HepG2 (cell line): ENCODE results near the gene MBLAC1. TPM values are rescaled to one million over a fixed set of nuclear protein-coding genes. Genes with fewer than 3 reads are reported as not detected.

Experiments
- CBFB ChIP-seq: sonication (generic); formaldehyde crosslinking; IDR thresholded peaks from 2 replicates; pipeline ENCODE4 v1.4.0; 2020; ENCODE audit warnings: missing genetic modification reagents
- FLYWCH1 ChIP-seq: sonication (generic); formaldehyde crosslinking; IDR thresholded peaks from 2 replicates; pipeline ENCODE4 v1.8.1; 2023; ENCODE audit warnings: mild to moderate bottlenecking, missing genetic modification reagents
- FOSL1 ChIP-seq: sonication (generic); formaldehyde crosslinking; IDR thresholded peaks from 2 replicates; pipeline ENCODE4 v1.9.0; 2021; ENCODE audit warnings: missing genetic modification reagents, borderline replicate concordance
- KLF15 ChIP-seq: sonication (generic); formaldehyde crosslinking; IDR thresholded peaks from 2 replicates; pipeline ENCODE4 v1.8.1; 2023; ENCODE audit warnings: borderline replicate concordance, mild to moderate bottlenecking, inconsistent platforms, missing genetic modification reagents, mixed read lengths
- MED8 ChIP-seq: sonication (generic); formaldehyde crosslinking; IDR thresholded peaks from 2 replicates; pipeline ENCODE4 v1.8.1; 2023; ENCODE audit warnings: mild to moderate bottlenecking, missing genetic modification reagents; ENCODE audit not compliant: insufficient replicate concordance
- TFE3 ChIP-seq: IDR thresholded peaks from 2 replicates; pipeline ENCODE4 v1.6.1; 2016
- TGIF2 ChIP-seq: IDR thresholded peaks from 2 replicates; pipeline ENCODE4 v1.6.1; 2016; ENCODE audit warnings: control low read depth, missing compliant biosample characterization
- ZMYM2 ChIP-seq: sonication (generic); formaldehyde crosslinking; IDR thresholded peaks from 2 replicates; pipeline ENCODE4 v1.8.0; 2022; ENCODE audit warnings: mild to moderate bottlenecking, missing genetic modification reagents
- ZNF501 ChIP-seq: sonication (generic); formaldehyde crosslinking; IDR thresholded peaks from 2 replicates; pipeline ENCODE4 v1.5.1; 2020; ENCODE audit warnings: mild to moderate bottlenecking, moderate library complexity, missing genetic modification reagents
- ZNF547 ChIP-seq: sonication (generic); formaldehyde crosslinking; IDR thresholded peaks from 2 replicates; pipeline ENCODE4 v1.5.1; 2020; ENCODE audit warnings: mild to moderate bottlenecking, missing genetic modification reagents
- ZSCAN12 ChIP-seq: sonication (generic); formaldehyde crosslinking; IDR thresholded peaks from 2 replicates; pipeline ENCODE4 v1.9.0; 2021; ENCODE audit warnings: mild to moderate bottlenecking, missing genetic modification reagents
- polyA plus RNA-seq, 8 experiments: library from polyadenylated mRNA; depleted of rRNA in 3 of 8; stranded (reverse) in 7 of 8; unstranded in 1 of 8; fragments of >200 nt; fragmentation: Illumina TruSeq in 4 of 8; extraction: Trizol in 4 of 8; gene quantifications; 2 replicates each; pipeline versions ENCODE4 v1.2.1 to v1.2.3, GENCODE V29; 2011 to 2016; ENCODE audit warnings: low read depth in 4 of 8, missing spikeins in 1 of 8, mixed read lengths in 1 of 8; ENCODE audit not compliant: insufficient read depth in 1 of 8
- total RNA-seq, 5 experiments: library from RNA; depleted of rRNA; stranded (reverse); fragments of >200 nt; fragmentation: Illumina TruSeq; extraction: Trizol; gene quantifications; 2 replicates each; pipeline ENCODE4 v1.2.3, GENCODE V29; 2016; ENCODE audit warnings: low read depth in 1 of 5
- TF ChIP-seq, protein P1 (sequence below): IDR thresholded peaks from 2 replicates; pipeline ENCODE4 v1.6.1; 2016; ENCODE audit warnings: missing biosample characterization, missing genetic modification reagents, low read depth
- TF ChIP-seq, protein P2 (sequence below): sonication (generic); formaldehyde crosslinking; IDR thresholded peaks from 2 replicates; pipeline ENCODE4 v1.8.0; 2022; ENCODE audit warnings: missing genetic modification reagents, mild to moderate bottlenecking, moderate library complexity, borderline replicate concordance
- TF ChIP-seq, protein P3 (sequence below): sonication (generic); formaldehyde crosslinking; conservative IDR thresholded peaks from 2 replicates; pipeline ENCODE4 v1.4.0; 2020; ENCODE audit warnings: missing genetic modification reagents
- TF ChIP-seq, protein P4 (sequence below): sonication (generic); formaldehyde crosslinking; conservative IDR thresholded peaks from 2 replicates; pipeline ENCODE4 v1.5.0; 2020; ENCODE audit warnings: missing genetic modification reagents
- TF ChIP-seq, protein P5 (sequence below): sonication (generic); formaldehyde crosslinking; IDR thresholded peaks from 2 replicates; pipeline ENCODE4 v1.5.1; 2020; ENCODE audit warnings: mild to moderate bottlenecking, missing genetic modification reagents, moderate library complexity

MBLAC1 gene
- total and polyA plus RNA-seq, 2 of the 13 experiments (the other 11 are each of a cell fraction or from before 2014, with no cell fraction given), result 0.79 to 2.1 TPM

GRCh38 chr7:100148225-100148558 is 21.4 kb downstream of the MBLAC1 start (continued):
- TF ChIP-seq, protein P1, sequence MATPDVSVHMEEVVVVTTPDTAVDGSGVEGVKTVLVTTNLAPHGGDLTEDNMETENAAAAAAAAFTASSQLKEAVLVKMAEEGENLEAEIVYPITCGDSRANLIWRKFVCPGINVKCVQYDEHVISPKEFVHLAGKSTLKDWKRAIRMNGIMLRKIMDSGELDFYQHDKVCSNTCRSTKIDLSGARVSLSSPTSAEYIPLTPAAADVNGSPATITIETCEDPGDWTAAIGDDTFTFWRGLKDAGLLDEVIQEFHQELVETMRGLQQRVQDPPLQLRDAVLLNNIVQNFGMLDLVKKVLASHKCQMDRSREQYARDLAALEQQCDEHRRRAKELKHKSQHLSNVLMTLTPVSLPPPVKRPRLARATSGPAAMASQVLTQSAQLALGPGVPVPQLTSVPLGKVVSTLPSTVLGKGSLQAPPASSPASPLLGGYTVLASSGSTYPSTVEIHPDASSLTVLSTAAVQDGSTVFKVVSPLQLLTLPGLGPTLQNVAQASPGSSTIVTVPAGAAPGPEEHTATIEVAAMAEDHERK (CRISPR knock-in tag), result no peak
- TF ChIP-seq ZNF547 (CRISPR knock-in tag), result no peak
- no peak for TF ChIP-seq CBFB
- no peak for TF ChIP-seq KLF15 (CRISPR knock-in tag)
- peak; percentile 82 for TF ChIP-seq ZMYM2 (CRISPR knock-in tag)
- TF ChIP-seq, protein P2, sequence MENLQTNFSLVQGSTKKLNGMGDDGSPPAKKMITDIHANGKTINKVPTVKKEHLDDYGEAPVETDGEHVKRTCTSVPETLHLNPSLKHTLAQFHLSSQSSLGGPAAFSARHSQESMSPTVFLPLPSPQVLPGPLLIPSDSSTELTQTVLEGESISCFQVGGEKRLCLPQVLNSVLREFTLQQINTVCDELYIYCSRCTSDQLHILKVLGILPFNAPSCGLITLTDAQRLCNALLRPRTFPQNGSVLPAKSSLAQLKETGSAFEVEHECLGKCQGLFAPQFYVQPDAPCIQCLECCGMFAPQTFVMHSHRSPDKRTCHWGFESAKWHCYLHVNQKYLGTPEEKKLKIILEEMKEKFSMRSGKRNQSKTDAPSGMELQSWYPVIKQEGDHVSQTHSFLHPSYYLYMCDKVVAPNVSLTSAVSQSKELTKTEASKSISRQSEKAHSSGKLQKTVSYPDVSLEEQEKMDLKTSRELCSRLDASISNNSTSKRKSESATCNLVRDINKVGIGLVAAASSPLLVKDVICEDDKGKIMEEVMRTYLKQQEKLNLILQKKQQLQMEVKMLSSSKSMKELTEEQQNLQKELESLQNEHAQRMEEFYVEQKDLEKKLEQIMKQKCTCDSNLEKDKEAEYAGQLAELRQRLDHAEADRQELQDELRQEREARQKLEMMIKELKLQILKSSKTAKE, result no peak
- TF ChIP-seq ZNF501 (CRISPR knock-in tag), result 0 out of 2 replicates have a peak, but pooled peaks have one; percentile 30
- TF ChIP-seq FOSL1 (CRISPR knock-in tag), result no peak
- TF ChIP-seq, protein P3, sequence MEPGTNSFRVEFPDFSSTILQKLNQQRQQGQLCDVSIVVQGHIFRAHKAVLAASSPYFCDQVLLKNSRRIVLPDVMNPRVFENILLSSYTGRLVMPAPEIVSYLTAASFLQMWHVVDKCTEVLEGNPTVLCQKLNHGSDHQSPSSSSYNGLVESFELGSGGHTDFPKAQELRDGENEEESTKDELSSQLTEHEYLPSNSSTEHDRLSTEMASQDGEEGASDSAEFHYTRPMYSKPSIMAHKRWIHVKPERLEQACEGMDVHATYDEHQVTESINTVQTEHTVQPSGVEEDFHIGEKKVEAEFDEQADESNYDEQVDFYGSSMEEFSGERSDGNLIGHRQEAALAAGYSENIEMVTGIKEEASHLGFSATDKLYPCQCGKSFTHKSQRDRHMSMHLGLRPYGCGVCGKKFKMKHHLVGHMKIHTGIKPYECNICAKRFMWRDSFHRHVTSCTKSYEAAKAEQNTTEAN (CRISPR knock-in tag), result no peak
- TF ChIP-seq, protein P4, sequence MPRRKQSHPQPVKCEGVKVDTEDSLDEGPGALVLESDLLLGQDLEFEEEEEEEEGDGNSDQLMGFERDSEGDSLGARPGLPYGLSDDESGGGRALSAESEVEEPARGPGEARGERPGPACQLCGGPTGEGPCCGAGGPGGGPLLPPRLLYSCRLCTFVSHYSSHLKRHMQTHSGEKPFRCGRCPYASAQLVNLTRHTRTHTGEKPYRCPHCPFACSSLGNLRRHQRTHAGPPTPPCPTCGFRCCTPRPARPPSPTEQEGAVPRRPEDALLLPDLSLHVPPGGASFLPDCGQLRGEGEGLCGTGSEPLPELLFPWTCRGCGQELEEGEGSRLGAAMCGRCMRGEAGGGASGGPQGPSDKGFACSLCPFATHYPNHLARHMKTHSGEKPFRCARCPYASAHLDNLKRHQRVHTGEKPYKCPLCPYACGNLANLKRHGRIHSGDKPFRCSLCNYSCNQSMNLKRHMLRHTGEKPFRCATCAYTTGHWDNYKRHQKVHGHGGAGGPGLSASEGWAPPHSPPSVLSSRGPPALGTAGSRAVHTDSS (CRISPR knock-in tag), result no peak
- no peak for TF ChIP-seq TGIF2 (CRISPR knock-in tag)
- TF ChIP-seq TFE3, result no peak
- TF ChIP-seq MED8 (CRISPR knock-in tag), result no peak
- TF ChIP-seq FLYWCH1, result no peak
- TF ChIP-seq, protein P5, sequence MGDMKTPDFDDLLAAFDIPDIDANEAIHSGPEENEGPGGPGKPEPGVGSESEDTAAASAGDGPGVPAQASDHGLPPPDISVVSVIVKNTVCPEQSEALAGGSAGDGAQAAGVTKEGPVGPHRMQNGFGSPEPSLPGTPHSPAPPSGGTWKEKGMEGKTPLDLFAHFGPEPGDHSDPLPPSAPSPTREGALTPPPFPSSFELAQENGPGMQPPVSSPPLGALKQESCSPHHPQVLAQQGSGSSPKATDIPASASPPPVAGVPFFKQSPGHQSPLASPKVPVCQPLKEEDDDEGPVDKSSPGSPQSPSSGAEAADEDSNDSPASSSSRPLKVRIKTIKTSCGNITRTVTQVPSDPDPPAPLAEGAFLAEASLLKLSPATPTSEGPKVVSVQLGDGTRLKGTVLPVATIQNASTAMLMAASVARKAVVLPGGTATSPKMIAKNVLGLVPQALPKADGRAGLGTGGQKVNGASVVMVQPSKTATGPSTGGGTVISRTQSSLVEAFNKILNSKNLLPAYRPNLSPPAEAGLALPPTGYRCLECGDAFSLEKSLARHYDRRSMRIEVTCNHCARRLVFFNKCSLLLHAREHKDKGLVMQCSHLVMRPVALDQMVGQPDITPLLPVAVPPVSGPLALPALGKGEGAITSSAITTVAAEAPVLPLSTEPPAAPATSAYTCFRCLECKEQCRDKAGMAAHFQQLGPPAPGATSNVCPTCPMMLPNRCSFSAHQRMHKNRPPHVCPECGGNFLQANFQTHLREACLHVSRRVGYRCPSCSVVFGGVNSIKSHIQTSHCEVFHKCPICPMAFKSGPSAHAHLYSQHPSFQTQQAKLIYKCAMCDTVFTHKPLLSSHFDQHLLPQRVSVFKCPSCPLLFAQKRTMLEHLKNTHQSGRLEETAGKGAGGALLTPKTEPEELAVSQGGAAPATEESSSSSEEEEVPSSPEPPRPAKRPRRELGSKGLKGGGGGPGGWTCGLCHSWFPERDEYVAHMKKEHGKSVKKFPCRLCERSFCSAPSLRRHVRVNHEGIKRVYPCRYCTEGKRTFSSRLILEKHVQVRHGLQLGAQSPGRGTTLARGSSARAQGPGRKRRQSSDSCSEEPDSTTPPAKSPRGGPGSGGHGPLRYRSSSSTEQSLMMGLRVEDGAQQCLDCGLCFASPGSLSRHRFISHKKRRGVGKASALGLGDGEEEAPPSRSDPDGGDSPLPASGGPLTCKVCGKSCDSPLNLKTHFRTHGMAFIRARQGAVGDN (CRISPR knock-in tag), result no peak
- TF ChIP-seq ZSCAN12 (CRISPR knock-in tag), result no peak
